ENCODE measurements around the gene ZNF561.
A peak's percentile ranks its signal among the peaks of the same experiment; 100 is the strongest.
"Not testable (repeated sequence)": the region's sequence is repeated elsewhere in the genome, so short reads cannot be mapped to it uniquely, and the experiment has no call there.

Gene ZNF561

GRCh38 chr19:9621156-9622037 lies at the start of gene ZNF561:
Gene ZNF561 (minus strand): TSS chr19:9621232. CDS start chr19:9619456, 1,776 bp downstream.
- DNase-seq (ENCODE audit: low spot score), result peak; percentile 87

GRCh38 chr19:9668544-9668943 lies 47.5 kb upstream of the ZNF561 start:
- DNase-seq (ENCODE audit: low spot score), result no peak

- DNase-seq (ENCODE audit: low spot score), result no peak
Observed at GRCh38 chr19:9667898-9668297, 46.9 kb upstream of the ZNF561 start.

- DNase-seq (ENCODE audit: low spot score), result no peak
Observed at GRCh38 chr19:9658769-9659168, 37.7 kb upstream of the ZNF561 start.

GRCh38 chr19:9653066-9653555 lies 32.1 kb upstream of the ZNF561 start:
- not testable (repeated sequence) for DNase-seq (ENCODE audit: low spot score)

GRCh38 chr19:9651464-9651863 lies 30.4 kb upstream of the ZNF561 start:
- not testable (repeated sequence) for DNase-seq (ENCODE audit: low spot score)

GRCh38 chr19:9650345-9650744 lies 29.3 kb upstream of the ZNF561 start:
- DNase-seq (ENCODE audit: low spot score), result no peak

GRCh38 chr19:9645472-9645871 lies 24.4 kb upstream of the ZNF561 start:
- DNase-seq (ENCODE audit: low spot score), result no peak

- DNase-seq (ENCODE audit: low spot score), result no peak
Observed at GRCh38 chr19:9644472-9644871, 23.4 kb upstream of the ZNF561 start.

- DNase-seq (ENCODE audit: low spot score), result no peak
Observed at GRCh38 chr19:9641810-9642209, 20.8 kb upstream of the ZNF561 start.

GRCh38 chr19:9640956-9641355 lies 19.9 kb upstream of the ZNF561 start:
- DNase-seq (ENCODE audit: low spot score), result no peak

- no peak for DNase-seq (ENCODE audit: low spot score)
Observed at GRCh38 chr19:9636018-9636417, 15.0 kb upstream of the ZNF561 start.

- DNase-seq (ENCODE audit: low spot score), result no peak
Observed at GRCh38 chr19:9627856-9628255, 6.8 kb upstream of the ZNF561 start.

GRCh38 chr19:9622531-9622930 lies 1.5 kb upstream of the ZNF561 start:
- DNase-seq (ENCODE audit: low spot score), result no peak

GRCh38 chr19:9620842-9621155 lies 233 bp downstream of the ZNF561 start:
- no peak for DNase-seq (ENCODE audit: low spot score)

- DNase-seq (ENCODE audit: low spot score), result no peak
Observed at GRCh38 chr19:9615844-9616243, 5.2 kb downstream of the ZNF561 start.

- DNase-seq (ENCODE audit: low spot score), result no peak
Observed at GRCh38 chr19:9610484-9611113, 10.4 kb downstream of the ZNF561 start.

GRCh38 chr19:9608912-9609311 lies 12.1 kb downstream of the ZNF561 start:
- no peak for DNase-seq (ENCODE audit: low spot score)

GRCh38 chr19:9597027-9597426 lies 24.0 kb downstream of the ZNF561 start:
- DNase-seq (ENCODE audit: low spot score), result peak; percentile 95

GRCh38 chr19:9586764-9587163 lies 34.3 kb downstream of the ZNF561 start:
- DNase-seq (ENCODE audit: low spot score), result peak; percentile 83

GRCh38 chr19:9584073-9584833 lies 36.8 kb downstream of the ZNF561 start, which contains the start of gene ZNF121:
Gene ZNF121 (minus strand): TSS chr19:9584504. CDS start chr19:9568097, 16,407 bp downstream.
- DNase-seq (ENCODE audit: low spot score), result peak; percentile 89

GRCh38 chr19:9582081-9582725 lies 38.8 kb downstream of the ZNF561 start:
- not testable (repeated sequence) for DNase-seq (ENCODE audit: low spot score)

Data from RKO (cell line).